NCI-H446 treated with DMSO at 0.1 percent for 48 hours (cell line): Measurements from ENCODE around the gene EVI5L.

Experiments
- DNase-seq: peaks from one replicate; lab custom pipeline; 2025; lab: John Stamatoyannopoulos, UW

The EVI5L gene

DNA sequence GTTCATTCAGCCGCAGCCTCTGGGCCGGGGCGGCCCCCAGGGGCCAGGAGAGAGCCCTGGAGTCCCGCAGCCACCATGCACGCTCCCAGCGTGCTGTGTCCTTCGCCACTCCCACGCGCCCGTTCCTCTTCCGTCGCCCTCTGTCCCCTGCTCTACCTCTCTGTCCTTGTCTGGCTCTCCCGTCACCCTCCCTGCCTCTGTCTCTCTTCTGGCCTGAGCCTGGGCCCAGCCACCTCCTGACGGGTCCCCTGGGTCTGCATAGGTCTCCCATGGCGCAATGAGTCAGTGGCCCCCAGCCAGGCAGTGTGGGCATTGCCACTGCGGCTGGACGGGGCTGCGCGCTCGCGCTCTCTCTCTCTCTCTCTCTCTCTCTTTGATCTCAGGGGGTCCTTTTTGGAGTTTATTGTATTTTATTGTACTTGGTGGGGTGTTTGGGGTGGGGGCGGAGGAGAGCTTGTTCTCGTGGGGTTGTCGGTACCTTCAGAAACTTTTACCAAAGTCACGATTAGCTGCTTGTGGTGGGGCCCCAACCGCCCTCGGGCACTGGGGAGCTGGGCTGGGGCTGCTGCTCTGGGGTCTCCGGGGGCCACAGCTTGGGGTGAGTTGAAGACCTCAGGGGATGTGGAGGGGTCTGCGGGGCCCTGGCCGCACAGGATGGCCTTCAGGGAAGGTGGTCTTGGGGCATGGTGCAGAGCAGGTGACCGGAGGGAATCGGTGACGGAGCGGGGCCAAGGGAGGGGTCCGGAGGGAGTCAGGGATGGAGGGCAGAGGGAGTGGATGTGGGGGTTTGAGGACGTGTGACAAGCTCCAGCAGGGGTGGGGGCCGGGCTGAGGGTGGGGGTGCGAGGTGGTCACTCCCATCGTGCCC lies 82.9 kb downstream of the EVI5L start:
- no peak for DNase-seq

DNA sequence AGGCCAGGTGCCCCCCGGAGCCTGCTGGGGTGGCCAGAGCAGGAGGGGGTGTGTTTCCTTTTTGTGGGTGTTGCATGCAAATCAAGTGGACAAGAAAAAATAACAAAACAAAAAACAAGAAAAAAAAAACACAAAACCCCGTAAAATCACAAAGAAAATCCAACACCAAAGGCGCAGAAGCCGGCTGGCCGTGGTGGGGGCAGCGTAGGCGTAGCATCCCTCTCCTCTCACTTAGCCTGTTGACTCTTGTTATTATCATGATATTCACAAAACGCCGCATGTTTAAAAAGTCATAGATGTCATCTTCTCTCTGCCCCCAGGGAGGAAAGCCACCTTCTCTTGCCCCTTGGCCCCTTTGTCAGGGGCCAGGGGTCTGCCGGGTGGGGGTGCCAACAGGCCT lies 83.6 kb downstream of the EVI5L start:
- no peak for DNase-seq

DNA sequence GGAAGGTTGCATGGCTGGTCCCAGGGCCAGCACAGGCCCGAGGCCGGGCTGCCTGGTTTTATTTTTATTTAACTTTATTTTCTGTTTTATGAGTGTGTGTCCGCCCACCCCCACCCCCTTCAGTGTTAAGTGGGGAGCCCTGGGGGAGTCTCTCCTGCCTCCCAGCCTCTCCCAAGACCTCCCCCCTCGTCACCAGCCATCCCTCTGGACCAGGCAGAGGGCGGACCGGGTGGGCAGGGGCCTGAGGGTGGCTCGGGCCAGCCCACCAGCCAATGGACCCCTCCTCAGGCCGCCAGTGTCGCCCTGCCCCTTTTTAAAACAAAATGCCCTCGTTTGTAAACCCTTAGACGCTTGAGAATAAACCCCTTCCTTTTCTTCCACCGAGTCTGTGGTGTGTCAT lies 84.1 kb downstream of the EVI5L start:
- DNase-seq, result no peak
